ENCODE results near the gene IL17RC.

The IL17RC gene

DNA sequence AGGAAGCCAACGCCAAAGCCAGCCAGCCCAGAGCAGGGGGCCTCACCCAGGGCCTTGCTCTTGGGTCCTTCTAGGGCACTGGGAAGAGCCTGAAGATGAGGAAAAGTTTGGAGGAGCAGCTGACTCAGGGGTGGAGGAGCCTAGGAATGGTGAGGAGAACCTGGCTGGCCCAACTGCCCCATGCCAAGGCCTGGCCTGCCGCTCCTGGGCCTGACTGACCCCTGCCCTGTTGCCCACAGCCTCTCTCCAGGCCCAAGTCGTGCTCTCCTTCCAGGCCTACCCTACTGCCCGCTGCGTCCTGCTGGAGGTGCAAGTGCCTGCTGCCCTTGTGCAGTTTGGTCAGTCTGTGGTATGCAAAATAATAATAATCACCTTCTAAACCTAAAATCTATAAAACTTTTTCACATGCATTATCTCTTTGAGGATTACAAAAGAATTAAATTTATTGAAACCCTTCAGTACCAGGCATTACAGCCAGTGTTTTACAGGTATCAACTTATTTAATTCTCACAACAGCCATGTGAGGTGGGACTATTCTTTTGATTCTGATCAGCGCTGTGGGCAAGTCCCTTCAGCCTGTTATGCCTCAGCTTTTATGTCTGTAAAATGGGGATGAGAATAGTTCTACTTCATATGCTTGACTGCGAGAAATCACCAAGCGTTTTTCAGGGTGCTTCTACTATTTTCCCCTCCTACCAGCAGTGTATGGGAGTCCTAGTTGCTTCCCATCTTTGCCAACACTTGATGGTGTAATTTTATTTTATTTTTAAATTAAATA is 1.6 kb downstream of the IL17RC start:
- H3K27ac ChIP-seq (ENCODE audit: low read depth, low read length): no peak overlapping the region
- no peak overlapping the region for H4K91ac ChIP-seq (ENCODE audit: low read depth, low read length)
- H4K8ac ChIP-seq (ENCODE audit: low read depth, low read length): no peak overlapping the region
- H2BK5ac ChIP-seq (ENCODE audit: low read depth, low read length, poor library complexity): no peak overlapping the region
- peaks cover 10% of the 10 kb centered on the region for H3K79me2 ChIP-seq (ENCODE audit: control insufficient read depth, insufficient read depth, low read length, poor library complexity)
- no peak overlapping the region for H2BK120ac ChIP-seq (ENCODE audit: insufficient read depth, low read length, poor library complexity)
- no peak overlapping the region for H2AK5ac ChIP-seq (ENCODE audit: low read length)
- no peak overlapping the region for H3K23ac ChIP-seq (ENCODE audit: low read length)
- H3K14ac ChIP-seq (ENCODE audit: low read length): no peak overlapping the region
- H3K27me3 ChIP-seq (ENCODE audit: insufficient read depth, low read length): no peaks in the 10 kb centered on the region
- peaks cover 17% of the 10 kb centered on the region for H3K79me1 ChIP-seq (ENCODE audit: low read length)
- WGBS (ENCODE audit: extremely low coverage, insufficient coverage, insufficient read length): no CpG with 5 or more reads among the region's 8 CpGs
- no peak overlapping the region for H2AFZ ChIP-seq (ENCODE audit: insufficient read depth, low read length, poor library complexity)
- H3K9ac ChIP-seq (ENCODE audit: low read length): no peak overlapping the region
- H3K4ac ChIP-seq (ENCODE audit: low read depth, low read length): no peak overlapping the region
- H4K12ac ChIP-seq (ENCODE audit: low read depth, low read length): no peak overlapping the region
- H3K9me3 ChIP-seq (ENCODE audit: insufficient read depth, low read depth, low read length): no peaks in the 10 kb centered on the region
- H2BK12ac ChIP-seq (ENCODE audit: low read length): no peak overlapping the region
- DNase-seq: no peak
- H3K18ac ChIP-seq (ENCODE audit: low read length): no peak overlapping the region
- no peak overlapping the region for H3K4me3 ChIP-seq (ENCODE audit: low read depth, low read length)
- no peak overlapping the region for H3K4me2 ChIP-seq (ENCODE audit: low read length)
- H3K4me1 ChIP-seq (ENCODE audit: control insufficient read depth in 1 of 2, insufficient read depth in 2 of 2, low read length in 2 of 2): peaks cover 8 to 17% of the 10 kb centered on the region in 2 experiments
- H3K36me3 ChIP-seq (ENCODE audit: control insufficient read depth in 1 of 2, insufficient read depth in 2 of 2, low read length in 2 of 2): no peaks in the 10 kb centered on the region

DNA sequence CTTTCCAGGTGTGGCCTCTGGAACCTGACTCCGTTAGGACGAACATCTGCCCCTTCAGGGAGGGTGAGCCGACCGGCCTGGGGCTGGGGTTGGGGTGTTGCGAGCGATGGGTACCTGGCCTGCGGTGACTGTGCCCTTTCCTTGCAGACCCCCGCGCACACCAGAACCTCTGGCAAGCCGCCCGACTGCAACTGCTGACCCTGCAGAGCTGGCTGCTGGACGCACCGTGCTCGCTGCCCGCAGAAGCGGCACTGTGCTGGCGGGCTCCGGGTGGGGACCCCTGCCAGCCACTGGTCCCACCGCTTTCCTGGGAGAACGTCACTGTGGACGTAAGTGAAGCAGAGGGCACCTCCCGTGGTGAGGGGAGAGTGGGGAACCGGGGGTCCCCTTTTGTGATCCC is 11.3 kb downstream of the IL17RC start:
- H3K4me3 ChIP-seq (ENCODE audit: low read depth, low read length): no peak overlapping the region
- DNase-seq: no peak
- peaks cover 0 to 3% of the 10 kb centered on the region in 2 experiments for H3K4me1 ChIP-seq (ENCODE audit: control insufficient read depth in 1 of 2, insufficient read depth in 2 of 2, low read length in 2 of 2)
- no peak overlapping the region for H2AFZ ChIP-seq (ENCODE audit: insufficient read depth, low read length, poor library complexity)
- H3K23ac ChIP-seq (ENCODE audit: low read length): no peak overlapping the region
- H3K27ac ChIP-seq (ENCODE audit: low read depth, low read length): no peak overlapping the region
- H3K18ac ChIP-seq (ENCODE audit: low read length): no peak overlapping the region
- peaks cover 5% of the 10 kb centered on the region for H3K79me1 ChIP-seq (ENCODE audit: low read length)
- H4K12ac ChIP-seq (ENCODE audit: low read depth, low read length): no peak overlapping the region
- no CpG with 5 or more reads among the region's 23 CpGs for WGBS (ENCODE audit: extremely low coverage, insufficient coverage, insufficient read length)
- no peak overlapping the region for H2BK12ac ChIP-seq (ENCODE audit: low read length)
- peaks cover 2% of the 10 kb centered on the region for H3K79me2 ChIP-seq (ENCODE audit: control insufficient read depth, insufficient read depth, low read length, poor library complexity)
- H3K36me3 ChIP-seq (ENCODE audit: control insufficient read depth in 1 of 2, insufficient read depth in 2 of 2, low read length in 2 of 2): peaks cover 10 to 11% of the 10 kb centered on the region in 2 experiments
- H4K8ac ChIP-seq (ENCODE audit: low read depth, low read length): no peak overlapping the region
- no peak overlapping the region for H3K4ac ChIP-seq (ENCODE audit: low read depth, low read length)
- no peak overlapping the region for H3K14ac ChIP-seq (ENCODE audit: low read length)
- H3K27me3 ChIP-seq (ENCODE audit: insufficient read depth, low read length): no peaks in the 10 kb centered on the region
- no peak overlapping the region for H4K91ac ChIP-seq (ENCODE audit: low read depth, low read length)
- H3K9ac ChIP-seq (ENCODE audit: low read length): no peak overlapping the region
- H2AK5ac ChIP-seq (ENCODE audit: low read length): no peak overlapping the region
- no peak overlapping the region for H2BK5ac ChIP-seq (ENCODE audit: low read depth, low read length, poor library complexity)
- H3K9me3 ChIP-seq (ENCODE audit: insufficient read depth, low read depth, low read length): no peaks in the 10 kb centered on the region
- no peak overlapping the region for H3K4me2 ChIP-seq (ENCODE audit: low read length)
- no peak overlapping the region for H2BK120ac ChIP-seq (ENCODE audit: insufficient read depth, low read length, poor library complexity)

DNA sequence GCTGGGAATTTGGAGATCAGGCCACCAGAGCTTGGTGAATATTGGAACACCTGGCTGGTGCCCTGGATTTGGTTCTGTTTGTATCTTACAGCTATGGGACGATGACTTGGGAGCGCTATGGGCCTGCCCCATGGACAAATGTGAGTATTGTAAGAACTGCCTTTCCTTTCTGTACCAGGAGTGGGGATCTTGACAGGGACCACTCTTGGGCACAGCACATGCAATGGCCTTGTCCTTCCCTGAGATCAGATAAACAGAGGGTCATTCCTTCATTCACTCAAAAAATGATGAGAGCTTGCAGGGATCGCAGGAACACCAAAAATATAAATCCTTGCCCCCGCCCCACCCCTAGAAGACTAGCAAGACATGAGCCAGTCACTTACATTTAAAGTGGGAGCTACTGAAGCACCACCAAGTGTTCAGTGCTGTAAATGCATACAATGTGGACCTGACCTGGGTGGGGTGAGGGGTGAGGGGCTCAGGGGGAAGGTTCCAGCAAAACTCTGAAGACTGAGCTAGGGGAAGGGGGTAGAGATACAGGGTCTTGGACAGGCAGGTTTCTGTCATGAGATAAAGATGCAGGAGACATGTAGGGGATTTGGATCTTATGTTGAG is 14.0 kb downstream of the IL17RC start:
- Histone ChIP-seq H3K4me2 (ENCODE audit: low read length) (no peak overlapping the region), H3K18ac (ENCODE audit: low read length) (no peak overlapping the region), H4K12ac (ENCODE audit: low read depth, low read length) (no peak overlapping the region), H3K79me2 (ENCODE audit: control insufficient read depth, insufficient read depth, low read length, poor library complexity) (peaks cover 4% of the 10 kb centered on the region), H2AFZ (ENCODE audit: insufficient read depth, low read length, poor library complexity) (no peak overlapping the region), H3K4me3 (ENCODE audit: low read depth, low read length) (no peak overlapping the region), H2AK5ac (ENCODE audit: low read length) (no peak overlapping the region), H3K79me1 (ENCODE audit: low read length) (peaks cover 9% of the 10 kb centered on the region), H3K4me1 (ENCODE audit: control insufficient read depth in 1 of 2, insufficient read depth in 2 of 2, low read length in 2 of 2) (peaks cover 8 to 12% of the 10 kb centered on the region in 2 experiments), H3K36me3 (ENCODE audit: control insufficient read depth in 1 of 2, insufficient read depth in 2 of 2, low read length in 2 of 2) (peaks cover 5 to 7% of the 10 kb centered on the region in 2 experiments), H2BK120ac (ENCODE audit: insufficient read depth, low read length, poor library complexity) (no peak overlapping the region), H3K9ac (ENCODE audit: low read length) (no peak overlapping the region), H3K27me3 (ENCODE audit: insufficient read depth, low read length) (no peaks in the 10 kb centered on the region), H2BK12ac (ENCODE audit: low read length) (no peak overlapping the region), H3K4ac (ENCODE audit: low read depth, low read length) (no peak overlapping the region), H3K9me3 (ENCODE audit: insufficient read depth, low read depth, low read length) (no peaks in the 10 kb centered on the region), H3K23ac (ENCODE audit: low read length) (no peak overlapping the region), H4K91ac (ENCODE audit: low read depth, low read length) (no peak overlapping the region), H3K14ac (ENCODE audit: low read length) (no peak overlapping the region), H3K27ac (ENCODE audit: low read depth, low read length) (no peak overlapping the region), H2BK5ac (ENCODE audit: low read depth, low read length, poor library complexity) (no peak overlapping the region), H4K8ac (ENCODE audit: low read depth, low read length) (no peak overlapping the region)
- no CpG with 5 or more reads among the region's 4 CpGs for WGBS (ENCODE audit: extremely low coverage, insufficient coverage, insufficient read length)
- DNase-seq: no peak

GRCh38 chr3:9932535-9932842 is 15.6 kb downstream of the IL17RC start:
- Histone ChIP-seq H3K27me3 (ENCODE audit: insufficient read depth, low read length) (no peaks in the 10 kb centered on the region), H3K27ac (ENCODE audit: low read depth, low read length) (no peak overlapping the region), H3K14ac (ENCODE audit: low read length) (no peak overlapping the region), H2AK5ac (ENCODE audit: low read length) (no peak overlapping the region), H3K4me3 (ENCODE audit: low read depth, low read length) (no peak overlapping the region), H3K79me2 (ENCODE audit: control insufficient read depth, insufficient read depth, low read length, poor library complexity) (peaks cover 4% of the 10 kb centered on the region), H2BK120ac (ENCODE audit: insufficient read depth, low read length, poor library complexity) (no peak overlapping the region), H3K4ac (ENCODE audit: low read depth, low read length) (no peak overlapping the region), H3K4me1 (ENCODE audit: control insufficient read depth in 1 of 2, insufficient read depth in 2 of 2, low read length in 2 of 2) (peaks cover 8 to 12% of the 10 kb centered on the region in 2 experiments), H4K8ac (ENCODE audit: low read depth, low read length) (peak overlapping the region; percentile 47), H3K4me2 (ENCODE audit: low read length) (peak overlapping the region; percentile 99), H3K9ac (ENCODE audit: low read length) (no peak overlapping the region), H3K18ac (ENCODE audit: low read length) (no peak overlapping the region), H4K91ac (ENCODE audit: low read depth, low read length) (no peak overlapping the region), H2AFZ (ENCODE audit: insufficient read depth, low read length, poor library complexity) (peak overlapping the region; percentile 69), H4K12ac (ENCODE audit: low read depth, low read length) (peak overlapping the region; percentile 68), H2BK5ac (ENCODE audit: low read depth, low read length, poor library complexity) (no peak overlapping the region), H3K9me3 (ENCODE audit: insufficient read depth, low read depth, low read length) (no peaks in the 10 kb centered on the region), H3K79me1 (ENCODE audit: low read length) (peaks cover 9% of the 10 kb centered on the region), H2BK12ac (ENCODE audit: low read length) (no peak overlapping the region), H3K23ac (ENCODE audit: low read length) (no peak overlapping the region), H3K36me3 (ENCODE audit: control insufficient read depth in 1 of 2, insufficient read depth in 2 of 2, low read length in 2 of 2) (peaks cover 5 to 8% of the 10 kb centered on the region in 2 experiments)
- WGBS (ENCODE audit: extremely low coverage, insufficient coverage, insufficient read length): no CpG with 5 or more reads among the region's 13 CpGs
- DNase-seq: no peak

All from trophoblast cell (in vitro differentiated cells and primary cell).